COR-L47 (cell line): ENCODE measurements around the gene MAN1B1.

Experiments used
- DNase-seq: peaks from one replicate; lab custom pipeline; 2025; lab: John Stamatoyannopoulos, UW

Gene MAN1B1

DNA sequence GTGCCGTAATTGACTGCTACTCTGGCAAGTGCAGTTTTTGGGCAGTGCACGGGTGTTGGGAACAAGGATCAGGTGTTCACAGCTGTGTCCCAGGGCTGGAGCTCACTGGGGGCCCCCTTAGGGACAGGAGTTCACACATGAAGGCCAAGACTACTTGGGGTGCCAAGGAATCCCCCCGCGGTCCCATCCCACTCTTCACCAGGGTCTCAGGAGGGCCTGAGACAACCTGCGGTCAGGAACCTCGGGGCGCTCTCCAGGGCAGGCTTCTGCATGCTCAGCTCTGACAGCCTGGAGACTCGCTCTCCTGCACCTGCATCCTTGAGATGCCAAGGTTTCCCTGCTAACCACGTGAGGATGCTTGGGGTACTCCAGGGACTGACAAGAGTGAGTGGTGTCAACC, 2.3 kb upstream of the MAN1B1 start:
- no peak for DNase-seq

DNA sequence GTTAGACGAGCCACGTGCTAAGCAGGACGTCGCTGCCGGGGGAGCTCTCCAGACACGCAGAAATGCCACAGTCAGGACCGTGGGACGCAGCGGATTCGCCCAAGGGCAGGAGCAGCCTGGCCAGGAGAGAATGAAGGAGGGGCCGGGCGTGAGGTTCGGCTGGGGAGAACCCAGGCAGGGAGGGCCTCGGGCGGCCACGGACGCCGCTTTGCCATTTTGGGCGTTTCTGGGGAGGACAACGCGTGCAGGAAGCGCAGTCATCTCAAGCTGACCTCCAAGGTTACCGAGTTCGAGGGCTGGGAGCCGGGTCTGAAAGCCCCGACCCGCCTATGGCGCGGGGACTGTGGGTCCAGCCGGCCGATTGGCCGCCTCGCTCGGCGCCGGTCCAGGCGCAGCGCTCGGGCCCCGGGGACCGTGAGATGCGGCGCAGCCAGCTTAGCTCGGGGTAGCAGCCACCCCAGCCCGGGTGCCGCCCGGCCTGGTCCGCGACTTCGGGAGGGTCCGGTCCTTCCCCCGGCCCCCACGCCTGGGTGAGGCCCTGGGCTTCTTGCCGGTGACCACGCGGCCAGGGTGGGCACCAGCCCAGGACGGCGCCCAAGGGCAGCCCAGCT, 760 bp upstream of the MAN1B1 start:
- DNase-seq = no peak

DNA sequence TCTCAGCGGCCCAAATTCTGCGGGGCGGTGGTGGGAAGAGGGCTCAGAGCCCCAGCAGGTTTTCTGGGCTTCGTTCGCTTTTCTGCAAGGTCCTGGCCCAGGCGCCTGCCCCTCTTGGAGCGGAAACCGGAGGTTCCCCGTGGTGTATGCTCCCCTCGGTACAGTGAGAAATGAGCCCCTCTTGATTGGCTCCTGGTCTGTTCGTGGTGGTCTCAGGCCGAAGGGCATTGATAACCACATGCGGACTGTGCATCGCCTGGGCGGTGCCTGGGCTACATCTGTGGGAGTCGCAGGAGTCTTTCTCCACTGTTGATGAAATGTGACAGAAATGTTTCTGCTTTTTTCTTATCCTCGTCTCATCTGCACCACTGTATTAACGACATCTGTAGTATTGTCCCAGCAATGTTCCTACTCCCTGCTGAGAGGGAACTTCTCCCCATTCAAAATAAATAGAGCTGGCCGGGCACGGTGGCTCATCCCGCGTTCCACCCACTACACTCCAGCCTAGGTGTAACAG, 682 bp downstream of the MAN1B1 start:
- no peak for DNase-seq

DNA sequence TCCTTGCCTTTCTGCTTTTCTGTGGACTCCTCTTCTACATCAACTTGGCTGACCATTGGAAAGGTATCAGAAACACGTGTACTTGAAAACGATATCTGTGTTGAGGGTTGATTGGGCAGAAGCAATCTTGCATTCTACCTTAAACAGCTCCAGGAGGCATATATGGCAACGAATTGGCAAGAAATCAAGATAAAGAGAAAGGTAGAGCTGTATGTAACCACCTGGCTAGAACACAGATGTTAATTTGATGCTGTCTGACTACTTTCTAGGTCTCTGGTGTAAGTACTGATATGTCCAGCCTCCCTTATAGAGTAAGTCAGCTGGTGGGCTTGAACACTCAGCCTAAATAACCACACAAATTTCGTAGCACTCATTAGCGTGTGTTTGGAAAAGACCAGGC, 1.3 kb downstream of the MAN1B1 start:
- DNase-seq = no peak

- DNase-seq = no peak
These were observed 2.6 kb downstream of the MAN1B1 start for GRCh38 chr9:137089232-137089947.

DNA sequence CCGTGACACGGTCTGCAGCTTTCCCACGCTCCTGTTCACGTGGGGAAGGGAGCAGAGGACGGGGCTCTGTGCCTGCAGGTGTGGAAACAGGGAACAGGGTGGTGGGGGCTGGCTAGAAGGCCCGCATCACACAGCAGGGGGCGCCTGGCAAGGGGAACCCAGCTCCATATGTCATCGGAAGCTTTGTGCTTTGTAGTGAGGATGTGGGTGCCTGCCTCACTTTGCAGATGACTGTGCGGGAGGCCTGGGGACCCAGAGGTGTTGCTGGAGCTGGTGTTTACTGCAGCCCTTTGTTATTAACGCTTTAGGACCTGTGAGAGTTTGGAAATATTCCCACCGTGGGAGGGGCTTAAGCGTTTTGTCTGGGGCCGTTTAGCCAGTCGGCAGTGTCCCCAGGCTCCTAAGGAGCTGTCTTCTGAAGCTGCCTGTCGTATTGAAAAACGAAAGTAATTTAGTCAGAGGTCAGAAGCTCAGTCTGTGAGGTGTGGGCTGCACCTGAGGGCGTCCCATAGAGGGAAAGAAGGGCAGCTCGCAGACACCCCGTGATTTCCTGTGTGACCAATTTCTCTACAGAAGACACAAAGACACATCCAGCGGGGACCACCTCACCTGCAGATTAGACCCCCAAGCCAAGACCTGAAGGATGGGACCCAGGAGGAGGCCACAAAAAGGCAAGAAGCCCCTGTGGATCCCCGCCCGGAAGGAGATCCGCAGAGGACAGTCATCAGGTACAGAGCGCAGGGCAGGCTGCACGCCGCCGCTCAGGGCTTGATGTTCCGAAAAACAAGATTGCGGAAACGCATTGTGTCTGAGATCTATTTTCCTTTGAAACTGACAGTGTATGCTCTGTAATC, 9.1 kb downstream of the MAN1B1 start:
- peak; percentile 46 for DNase-seq

- DNase-seq = no peak
These were observed 10.2 kb downstream of the MAN1B1 start for GRCh38 chr9:137096785-137097546.

- DNase-seq = no peak
These were observed 11.1 kb downstream of the MAN1B1 start for GRCh38 chr9:137097761-137098462.

GRCh38 chr9:137099231-137099630, 12.4 kb downstream of the MAN1B1 start:
- no peak for DNase-seq

DNA sequence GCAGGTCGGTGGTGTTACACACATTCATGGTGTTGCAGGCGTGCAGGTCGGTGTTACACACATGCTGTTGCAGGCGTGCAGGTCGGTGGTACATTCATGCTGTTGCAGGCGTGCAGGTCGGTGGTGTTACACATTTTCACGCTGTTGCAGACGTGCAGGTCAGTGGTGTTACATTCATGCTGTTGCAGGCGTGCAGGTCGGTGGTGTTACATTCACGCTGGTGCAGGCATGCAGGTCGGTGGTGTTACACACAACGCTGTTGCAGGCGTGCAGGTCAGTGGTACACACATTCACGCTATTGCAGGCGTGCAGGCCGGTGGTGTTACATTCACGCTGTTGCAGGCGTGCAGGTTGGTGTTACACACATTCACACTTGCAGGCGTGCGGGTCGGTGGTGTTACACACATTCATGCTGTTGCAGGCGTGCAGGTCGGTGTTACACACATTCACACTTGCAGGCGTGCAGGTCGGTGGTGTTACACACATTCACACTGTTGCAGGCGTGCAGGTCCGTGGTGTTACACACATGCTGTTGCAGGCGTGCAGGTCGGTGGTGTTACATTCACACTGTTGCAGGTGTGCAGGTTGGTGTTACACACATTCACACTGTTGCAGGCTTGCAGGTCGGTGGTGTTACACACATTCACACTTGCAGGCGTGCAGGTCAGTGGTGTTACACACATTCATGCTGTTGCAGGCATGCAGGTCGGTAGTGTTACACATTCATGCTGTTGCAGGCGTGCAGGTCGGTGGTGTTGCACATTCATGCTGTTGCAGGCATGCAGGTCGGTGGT, 16.6 kb downstream of the MAN1B1 start:
- no peak for DNase-seq

- no peak for DNase-seq
These were observed 19.3 kb downstream of the MAN1B1 start for GRCh38 chr9:137105814-137106661.

- DNase-seq = no peak
These were observed 20.0 kb downstream of the MAN1B1 start for GRCh38 chr9:137106662-137107250.

- no peak for DNase-seq
These were observed 20.6 kb downstream of the MAN1B1 start for GRCh38 chr9:137107312-137107921.

DNA sequence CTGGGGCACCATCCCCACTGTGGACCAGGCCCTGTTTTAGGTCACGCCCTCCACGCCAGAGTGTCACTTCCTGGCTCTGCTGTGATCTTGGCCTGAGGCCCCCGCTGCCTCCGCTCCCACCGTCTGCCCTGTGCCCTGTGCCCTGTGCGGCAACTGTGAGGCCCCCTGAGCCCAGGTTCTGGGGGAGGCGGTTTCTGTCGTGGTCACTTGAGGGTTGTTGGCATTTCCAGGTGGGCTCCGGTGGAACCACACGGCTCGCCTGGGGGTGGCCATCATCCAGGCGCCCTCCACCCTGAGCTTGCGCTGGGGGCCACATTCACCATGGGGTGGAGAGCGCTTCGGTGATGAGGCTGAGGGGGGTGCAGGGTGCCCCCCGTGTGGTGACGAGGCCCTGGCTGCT, 21.2 kb downstream of the MAN1B1 start:
- no peak for DNase-seq

GRCh38 chr9:137108608-137109249, 21.9 kb downstream of the MAN1B1 start:
- DNase-seq = no peak

DNA sequence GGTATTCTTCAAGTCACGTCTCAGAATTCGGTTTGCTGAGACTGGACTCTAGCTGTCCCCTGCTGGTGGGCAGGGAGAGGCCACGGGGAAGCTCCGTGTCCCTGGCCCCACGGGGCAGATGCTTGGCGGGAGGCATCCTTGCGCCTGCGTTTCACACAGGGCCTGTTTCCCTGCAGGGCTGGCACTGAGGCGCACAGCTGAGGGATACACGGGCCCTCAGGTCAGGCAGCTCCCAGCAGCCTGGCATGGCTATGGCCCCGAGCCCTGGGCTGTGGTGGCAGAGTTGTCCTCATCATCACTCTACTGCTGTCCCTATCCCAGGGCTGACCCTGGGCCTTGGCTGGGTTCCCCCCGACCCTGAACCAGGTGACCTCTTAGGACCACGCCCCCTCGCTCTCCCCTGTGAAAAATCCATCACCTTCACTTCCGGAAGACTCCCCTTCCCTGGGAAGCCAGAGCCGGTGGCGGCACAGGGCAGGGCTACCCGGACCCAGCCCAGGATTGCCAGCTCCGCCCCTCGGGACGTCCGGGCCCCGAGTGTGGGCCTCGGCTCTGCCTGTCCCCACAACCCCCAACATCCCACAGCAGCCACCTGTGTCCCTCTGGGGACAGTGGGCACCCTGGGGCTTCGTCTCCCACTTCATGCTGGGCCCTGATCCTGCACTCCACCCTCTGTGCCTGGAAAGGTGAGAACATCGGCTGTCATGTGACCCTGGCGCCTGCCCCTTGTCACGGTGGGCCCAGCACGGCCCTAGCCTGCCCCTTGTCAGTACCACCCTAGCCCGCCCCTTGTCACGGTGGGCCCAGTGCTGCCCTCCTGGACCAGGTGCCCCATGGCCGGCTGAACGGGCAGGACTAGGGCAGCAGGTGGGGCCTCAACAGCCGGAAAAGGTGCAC, 22.7 kb downstream of the MAN1B1 start:
- no peak for DNase-seq
